ENCODE results near the gene DIP2B.

DIP2B gene

DNA sequence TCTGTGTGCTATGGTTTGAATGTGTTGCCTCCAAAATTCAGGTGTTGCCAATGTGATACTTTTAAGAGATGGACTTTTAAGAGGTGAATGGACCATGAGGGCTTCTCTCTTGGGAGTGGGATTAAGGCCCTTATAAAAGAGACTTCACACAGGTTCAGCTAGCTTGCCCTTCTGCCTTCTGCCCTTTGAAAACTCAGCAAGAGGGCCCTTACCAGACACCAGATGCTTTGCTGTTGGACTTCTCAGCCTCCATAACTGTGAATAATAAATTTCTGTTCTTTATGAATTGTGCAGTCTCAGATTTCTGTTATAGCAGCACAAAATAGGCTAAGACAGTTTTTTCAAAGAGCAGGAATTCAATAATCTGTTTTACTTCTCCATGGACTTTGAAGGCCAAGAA is 86.1 kb downstream of the DIP2B start:
- Histone ChIP-seq H3K27ac (ENCODE audit: low read length) (no peak overlapping the region), H3K79me2 (ENCODE audit: low read length) (no peaks in the 10 kb centered on the region; the same call in 1 of the 2 replicates), H3K9ac (ENCODE audit: low read length) (no peak overlapping the region), H2AFZ (ENCODE audit: low read depth, low read length) (no peak overlapping the region), H3K36me3 (replicated peaks; ENCODE audit: low read depth, low read length) (no peaks in the 10 kb centered on the region), H3K4me1 (ENCODE audit: low read length) (peaks cover 19% of the 10 kb centered on the region), H3K9me3 (ENCODE audit: insufficient read depth, low read length) (no peaks in the 10 kb centered on the region), H3K4me3 (ENCODE audit: low read length) (no peak overlapping the region), H3K4me2 (ENCODE audit: low read length) (no peak overlapping the region), H3K27me3 (ENCODE audit: low read depth, low read length) (no peaks in the 10 kb centered on the region), H4K20me1 (ENCODE audit: insufficient read depth, low read length) (no peaks in the 10 kb centered on the region)
- TF ChIP-seq, protein P1, sequence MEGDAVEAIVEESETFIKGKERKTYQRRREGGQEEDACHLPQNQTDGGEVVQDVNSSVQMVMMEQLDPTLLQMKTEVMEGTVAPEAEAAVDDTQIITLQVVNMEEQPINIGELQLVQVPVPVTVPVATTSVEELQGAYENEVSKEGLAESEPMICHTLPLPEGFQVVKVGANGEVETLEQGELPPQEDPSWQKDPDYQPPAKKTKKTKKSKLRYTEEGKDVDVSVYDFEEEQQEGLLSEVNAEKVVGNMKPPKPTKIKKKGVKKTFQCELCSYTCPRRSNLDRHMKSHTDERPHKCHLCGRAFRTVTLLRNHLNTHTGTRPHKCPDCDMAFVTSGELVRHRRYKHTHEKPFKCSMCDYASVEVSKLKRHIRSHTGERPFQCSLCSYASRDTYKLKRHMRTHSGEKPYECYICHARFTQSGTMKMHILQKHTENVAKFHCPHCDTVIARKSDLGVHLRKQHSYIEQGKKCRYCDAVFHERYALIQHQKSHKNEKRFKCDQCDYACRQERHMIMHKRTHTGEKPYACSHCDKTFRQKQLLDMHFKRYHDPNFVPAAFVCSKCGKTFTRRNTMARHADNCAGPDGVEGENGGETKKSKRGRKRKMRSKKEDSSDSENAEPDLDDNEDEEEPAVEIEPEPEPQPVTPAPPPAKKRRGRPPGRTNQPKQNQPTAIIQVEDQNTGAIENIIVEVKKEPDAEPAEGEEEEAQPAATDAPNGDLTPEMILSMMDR (IDR thresholded peaks at IDR 0.05; ENCODE audit: low read depth, low read length) = no peak
- TF ChIP-seq EZH2phosphoT487 (IDR thresholded peaks at IDR 0.05; ENCODE audit: low read depth) = no peak

DNA sequence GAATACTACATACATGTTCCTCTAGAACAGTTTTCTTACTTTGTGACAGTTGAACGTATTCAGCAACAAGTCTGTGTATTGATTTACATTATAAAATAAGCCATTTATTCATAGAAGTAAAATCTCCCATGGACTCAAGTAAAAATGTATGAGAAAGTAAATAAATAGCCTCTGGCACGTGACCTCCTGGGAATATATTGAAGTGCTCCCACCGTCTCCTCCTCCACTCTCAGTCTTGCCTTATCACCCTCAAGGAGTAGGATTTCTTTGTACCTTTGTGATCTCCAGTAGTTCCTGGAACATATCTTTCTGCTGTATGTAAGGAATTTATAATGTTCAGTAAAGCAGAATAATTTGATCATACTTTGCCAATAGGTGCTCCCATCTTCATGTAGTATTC is 90.9 kb downstream of the DIP2B start:
- Histone ChIP-seq H3K9me3 (ENCODE audit: insufficient read depth, low read length) (no peaks in the 10 kb centered on the region), H3K4me3 (ENCODE audit: low read length) (no peak overlapping the region), H3K27me3 (ENCODE audit: low read depth, low read length) (no peaks in the 10 kb centered on the region), H3K79me2 (ENCODE audit: low read length) (peaks cover 6% of the 10 kb centered on the region; the same call in 1 of the 2 replicates), H3K4me2 (ENCODE audit: low read length) (no peak overlapping the region), H3K36me3 (replicated peaks; ENCODE audit: low read depth, low read length) (no peaks in the 10 kb centered on the region), H3K27ac (ENCODE audit: low read length) (no peak overlapping the region), H3K4me1 (ENCODE audit: low read length) (peaks cover 15% of the 10 kb centered on the region), H4K20me1 (ENCODE audit: insufficient read depth, low read length) (no peaks in the 10 kb centered on the region), H3K9ac (ENCODE audit: low read length) (no peak overlapping the region), H2AFZ (ENCODE audit: low read depth, low read length) (no peak overlapping the region)
- TF ChIP-seq EZH2phosphoT487 (IDR thresholded peaks at IDR 0.05; ENCODE audit: low read depth) = no peak
- TF ChIP-seq, protein P1 (IDR thresholded peaks at IDR 0.05; ENCODE audit: low read depth, low read length) = no peak

DNA sequence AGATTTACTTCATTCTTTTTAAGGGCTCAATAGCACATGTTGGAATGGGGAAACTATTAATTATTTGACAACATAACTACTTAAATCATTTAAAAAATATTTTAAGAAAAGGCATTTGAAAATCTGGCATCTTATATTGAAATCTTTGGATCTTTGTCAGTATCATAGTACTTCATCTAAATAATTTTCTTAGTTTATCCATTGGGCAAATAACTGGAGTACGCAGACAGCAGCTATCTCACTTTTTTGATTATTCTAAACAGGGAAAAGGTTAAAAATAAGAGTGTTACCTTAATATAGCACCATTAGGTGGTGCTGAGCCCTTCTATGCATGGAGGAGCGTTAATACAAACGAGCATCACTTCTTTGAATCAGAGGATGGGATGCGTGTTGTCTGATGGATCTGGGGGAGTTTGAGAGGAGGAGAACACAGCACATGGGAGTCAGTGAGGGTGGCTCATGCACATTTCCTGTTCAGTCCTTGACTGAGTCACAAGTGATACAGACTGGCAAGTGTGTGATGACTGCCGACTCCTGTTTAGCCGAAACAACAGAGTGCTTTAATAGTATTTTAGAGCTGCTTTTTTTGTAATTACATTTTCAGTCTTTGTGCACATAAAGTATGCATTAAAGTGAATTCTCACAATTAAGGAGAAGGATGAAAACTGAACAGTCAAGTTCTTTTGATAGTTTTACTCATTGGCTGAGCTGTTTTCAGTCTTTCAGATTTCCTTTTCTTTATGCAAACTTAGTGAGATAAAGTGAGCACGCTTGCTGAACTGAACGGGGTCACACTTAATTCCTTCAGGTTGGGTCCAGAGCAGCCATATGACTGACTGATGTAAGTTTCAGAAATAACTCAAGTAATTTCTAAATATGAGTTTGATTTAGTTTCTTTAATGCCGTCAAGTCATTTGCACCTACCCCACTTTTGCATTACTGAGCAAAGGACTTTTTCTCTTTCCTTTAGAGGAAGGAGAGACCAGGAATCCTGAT is 92.7 kb downstream of the DIP2B start:
- TF ChIP-seq, protein P1 (IDR thresholded peaks at IDR 0.05; ENCODE audit: low read depth, low read length) = peak; percentile 30
- no peak for TF ChIP-seq EZH2phosphoT487 (IDR thresholded peaks at IDR 0.05; ENCODE audit: low read depth)
- Histone ChIP-seq H3K4me2 (ENCODE audit: low read length) (peak overlapping the region; percentile 82), H3K79me2 (ENCODE audit: low read length) (peaks cover 6% of the 10 kb centered on the region; the same call in 1 of the 2 replicates), H2AFZ (ENCODE audit: low read depth, low read length) (peak overlapping the region; percentile 75), H3K36me3 (replicated peaks; ENCODE audit: low read depth, low read length) (no peaks in the 10 kb centered on the region), H3K27me3 (ENCODE audit: low read depth, low read length) (no peaks in the 10 kb centered on the region), H4K20me1 (ENCODE audit: insufficient read depth, low read length) (no peaks in the 10 kb centered on the region), H3K9me3 (ENCODE audit: insufficient read depth, low read length) (no peaks in the 10 kb centered on the region), H3K4me3 (ENCODE audit: low read length) (peak overlapping the region; percentile 70), H3K4me1 (ENCODE audit: low read length) (peaks cover 15% of the 10 kb centered on the region), H3K27ac (ENCODE audit: low read length) (peak overlapping the region; percentile 70), H3K9ac (ENCODE audit: low read length) (peak overlapping the region; percentile 30)

DNA sequence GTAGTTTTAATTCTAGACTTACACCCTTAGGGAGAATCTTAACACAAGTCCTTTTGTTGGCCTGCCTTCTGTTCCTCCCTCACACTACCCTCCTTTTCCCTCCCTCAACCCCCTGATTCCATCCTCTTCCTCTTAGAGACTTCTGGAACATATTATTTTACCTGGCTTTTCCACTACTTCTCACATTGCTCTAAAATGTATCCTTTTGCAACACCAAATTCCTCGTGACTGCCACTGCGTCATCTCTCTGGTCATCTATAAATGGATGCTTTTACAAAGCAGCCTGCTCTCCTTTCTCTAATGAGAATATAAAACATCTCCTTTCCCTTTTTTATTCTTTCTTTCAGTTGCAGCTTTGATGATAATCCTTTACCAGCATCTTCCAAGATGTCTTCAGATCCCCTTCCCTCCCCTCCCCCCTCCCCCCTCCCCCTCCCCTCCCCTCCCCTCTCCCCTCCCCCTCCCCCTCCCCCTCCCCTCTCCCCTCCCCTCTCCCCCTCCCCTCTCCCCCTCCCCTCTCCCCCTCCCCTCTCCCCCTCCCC is 93.6 kb downstream of the DIP2B start:
- H3K9me3 ChIP-seq (ENCODE audit: insufficient read depth, low read length) = no peaks in the 10 kb centered on the region
- H3K4me2 ChIP-seq (ENCODE audit: low read length) = peak overlapping the region; percentile 82
- H3K4me1 ChIP-seq (ENCODE audit: low read length) = peaks cover 15% of the 10 kb centered on the region
- no peaks in the 10 kb centered on the region for H4K20me1 ChIP-seq (ENCODE audit: insufficient read depth, low read length)
- H3K36me3 ChIP-seq (replicated peaks; ENCODE audit: low read depth, low read length) = no peaks in the 10 kb centered on the region
- no peaks in the 10 kb centered on the region for H3K27me3 ChIP-seq (ENCODE audit: low read depth, low read length)
- peak overlapping the region; percentile 70 for H3K4me3 ChIP-seq (ENCODE audit: low read length)
- peaks cover 6% of the 10 kb centered on the region; the same call in 1 of the 2 replicates for H3K79me2 ChIP-seq (ENCODE audit: low read length)
- no peak overlapping the region for H2AFZ ChIP-seq (ENCODE audit: low read depth, low read length)
- peak overlapping the region; percentile 30 for H3K9ac ChIP-seq (ENCODE audit: low read length)
- TF ChIP-seq, protein P1 (IDR thresholded peaks at IDR 0.05; ENCODE audit: low read depth, low read length) = no peak
- no peak for TF ChIP-seq EZH2phosphoT487 (IDR thresholded peaks at IDR 0.05; ENCODE audit: low read depth)
- H3K27ac ChIP-seq (ENCODE audit: low read length) = peak overlapping the region; percentile 70

Data from OCI-LY3 (cell line).